WTC11 (cell line): ENCODE measurements around the gene RSPH1. TPM values are rescaled to one million over a fixed set of nuclear protein-coding genes. Genes with fewer than 3 reads are reported as not detected.

Source experiments
- ATAC-seq: fragments of 200-7000 bp; cut with Tn5 transposase; 2 replicates; pipeline ENCODE4 v1.10.0; 2021; ENCODE audit warnings: mild to moderate bottlenecking, moderate library complexity
- CTCF ChIA-PET: fragments of 300-600 bp; sonication (Branson Sonifier 250); formaldehyde crosslinking; loops from one replicate; lab custom pipeline; 2021; ENCODE audit warnings: antibody characterized with exemption; lab: Charles Lee
- POLR2A ChIA-PET: fragments of 350-600 bp; sonication (Branson Sonifier 250); formaldehyde crosslinking; loops from one replicate; lab custom pipeline; 2021; ENCODE audit warnings: antibody characterized with exemption; lab: Charles Lee
- DNase-seq: peaks from one replicate; pipeline ENCODE4 v3.0.0; 2021; ENCODE audit warnings: low spot score
- H3K27ac Mint-ChIP-seq: 2 replicates; pipeline ENCODE4 v1.8.0; 2021; ENCODE audit warnings: mixed read lengths
- H3K27me3 Mint-ChIP-seq: 2 replicates; pipeline ENCODE4 v1.8.0; 2021; ENCODE audit warnings: low read depth, mild to moderate bottlenecking, moderate library complexity, mixed read lengths
- H3K36me3 Mint-ChIP-seq: 2 replicates; pipeline ENCODE4 v1.8.0; 2021; ENCODE audit warnings: mixed read lengths
- H3K4me1 Mint-ChIP-seq: 2 replicates; pipeline ENCODE4 v1.8.0; 2022; ENCODE audit warnings: mixed read lengths
- H3K4me3 Mint-ChIP-seq: 2 replicates; pipeline ENCODE4 v1.8.0; 2021; ENCODE audit warnings: mild to moderate bottlenecking, moderate library complexity, mixed read lengths
- H3K9me3 Mint-ChIP-seq: 2 replicates; pipeline ENCODE4 v1.8.0; 2021; ENCODE audit warnings: mixed read lengths
- ATF3 ChIP-seq: sonication (generic); formaldehyde crosslinking; conservative IDR thresholded peaks from 2 replicates; pipeline ENCODE4 v1.8.1; 2022; ENCODE audit warnings: mild to moderate bottlenecking, missing genetic modification reagents
- CREB1 ChIP-seq: sonication (generic); formaldehyde crosslinking; IDR thresholded peaks from 2 replicates; pipeline ENCODE4 v1.8.0; 2023; ENCODE audit warnings: mild to moderate bottlenecking, missing genetic modification reagents
- CREM ChIP-seq: sonication (generic); formaldehyde crosslinking; IDR thresholded peaks from 2 replicates; pipeline ENCODE4 v1.8.1; 2022; ENCODE audit warnings: mild to moderate bottlenecking, missing genetic modification reagents, moderate library complexity
- FOXP1 ChIP-seq: sonication (generic); formaldehyde crosslinking; IDR thresholded peaks from 2 replicates; pipeline ENCODE4 v1.8.0; 2022; ENCODE audit warnings: missing genetic modification reagents, mild to moderate bottlenecking, moderate library complexity, borderline replicate concordance
- GABPB1 ChIP-seq: sonication (generic); formaldehyde crosslinking; IDR thresholded peaks from 2 replicates; pipeline ENCODE4 v1.8.1; 2023; ENCODE audit warnings: mild to moderate bottlenecking, missing genetic modification reagents
- HMGA2 ChIP-seq: fragments of 250-450 bp; sonication (Bioruptor Pico); IDR thresholded peaks from 2 replicates; pipeline ENCODE4 v1.4.0; 2021; ENCODE audit warnings: mild to moderate bottlenecking, moderate library complexity
- MXD4 ChIP-seq: fragments of 250-450 bp; sonication (Bioruptor Pico); IDR thresholded peaks from 2 replicates; pipeline ENCODE4 v1.8.0; 2021; ENCODE audit warnings: mild to moderate bottlenecking, moderate library complexity, borderline replicate concordance
- MYBL2 ChIP-seq: sonication (generic); formaldehyde crosslinking; IDR thresholded peaks from 2 replicates; pipeline ENCODE4 v1.8.1; 2023; ENCODE audit warnings: mild to moderate bottlenecking, moderate library complexity, missing genetic modification reagents
- SMAD4 ChIP-seq: sonication (generic); formaldehyde crosslinking; IDR thresholded peaks from 2 replicates; pipeline ENCODE4 v1.8.0; 2022; ENCODE audit warnings: mild to moderate bottlenecking, missing genetic modification reagents
- TP53 ChIP-seq: sonication (generic); formaldehyde crosslinking; IDR thresholded peaks from 2 replicates; pipeline ENCODE4 v1.8.1; 2023; ENCODE audit warnings: mild to moderate bottlenecking, missing genetic modification reagents
- ZBTB43 ChIP-seq: sonication (generic); formaldehyde crosslinking; IDR thresholded peaks from 2 replicates; pipeline ENCODE4 v1.8.1; 2023; ENCODE audit warnings: mild to moderate bottlenecking, missing genetic modification reagents
- ZMAT4 ChIP-seq: fragments of 250-450 bp; sonication (Bioruptor Pico); IDR thresholded peaks from 2 replicates; pipeline ENCODE4 v1.9.0; 2021; ENCODE audit warnings: mild to moderate bottlenecking
- ZNF138 ChIP-seq: sonication (generic); formaldehyde crosslinking; conservative IDR thresholded peaks from 2 replicates; pipeline ENCODE4 v1.8.1; 2022; ENCODE audit warnings: mild to moderate bottlenecking, moderate library complexity, missing genetic modification reagents
- ZNF263 ChIP-seq: sonication (generic); formaldehyde crosslinking; IDR thresholded peaks from 2 replicates; pipeline ENCODE4 v1.8.1; 2022; ENCODE audit warnings: low read depth, mild to moderate bottlenecking, moderate library complexity, missing genetic modification reagents
- ZNF317 ChIP-seq: sonication (generic); formaldehyde crosslinking; IDR thresholded peaks from 2 replicates; pipeline ENCODE4 v1.8.1; 2023; ENCODE audit warnings: low read depth, mild to moderate bottlenecking, moderate library complexity, missing genetic modification reagents, borderline replicate concordance
- ZNF671 ChIP-seq: fragments of 250-450 bp; sonication (Bioruptor Pico); IDR thresholded peaks from 2 replicates; pipeline ENCODE4 v1.8.0; 2021; ENCODE audit warnings: mild to moderate bottlenecking
- total RNA-seq: library from RNA; stranded (reverse); gene quantifications from 3 replicates; pipeline ENCODE4 v1.2.3, GENCODE V29; 2021
- TF ChIP-seq, protein P1 (sequence below): fragments of 200-600 bp; IDR thresholded peaks from 2 replicates; pipeline ENCODE4 v1.8.0; 2022; ENCODE audit warnings: antibody characterized with exemption
- TF ChIP-seq, protein P2 (sequence below): sonication (generic); formaldehyde crosslinking; IDR thresholded peaks from 2 replicates; pipeline ENCODE4 v1.8.1; 2023; ENCODE audit warnings: mild to moderate bottlenecking, missing genetic modification reagents, moderate library complexity
- TF ChIP-seq, protein P3 (sequence below): sonication (generic); formaldehyde crosslinking; IDR thresholded peaks from 2 replicates; pipeline ENCODE4 v1.8.0; 2022; ENCODE audit warnings: mild to moderate bottlenecking, missing genetic modification reagents
- TF ChIP-seq, protein P4 (sequence below): sonication (generic); formaldehyde crosslinking; IDR thresholded peaks from 2 replicates; pipeline ENCODE4 v1.8.1; 2022; ENCODE audit warnings: mild to moderate bottlenecking, missing genetic modification reagents, moderate library complexity, borderline replicate concordance
- TF ChIP-seq, protein P5 (sequence below): sonication (generic); formaldehyde crosslinking; IDR thresholded peaks from 2 replicates; pipeline ENCODE4 v1.8.1; 2022; ENCODE audit warnings: mild to moderate bottlenecking, moderate library complexity, missing genetic modification reagents

Gene RSPH1
- total RNA-seq, 1 experiment from 2014 or later = 0.11 TPM

DNA sequence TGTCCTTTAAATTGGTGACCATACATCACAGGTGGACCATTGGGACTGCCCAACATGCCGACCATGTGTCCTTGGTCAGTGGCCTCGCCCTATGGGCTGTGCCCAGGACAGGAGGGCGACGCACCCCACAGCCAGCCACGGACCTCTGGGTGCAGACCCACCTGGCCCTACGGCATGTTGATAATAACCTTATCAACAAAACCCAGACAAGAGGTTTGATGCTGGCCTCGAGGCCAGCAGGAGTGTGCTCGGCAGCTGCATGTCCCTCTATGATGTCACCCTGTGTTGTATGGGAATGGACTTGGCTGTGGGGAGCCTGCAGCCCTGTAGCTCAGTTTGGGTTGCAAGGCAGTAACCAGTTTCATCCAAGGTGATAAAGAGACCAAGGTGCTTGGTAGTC, 49.7 kb upstream of the RSPH1 start (continued):
- no peak for TF ChIP-seq TP53

DNA sequence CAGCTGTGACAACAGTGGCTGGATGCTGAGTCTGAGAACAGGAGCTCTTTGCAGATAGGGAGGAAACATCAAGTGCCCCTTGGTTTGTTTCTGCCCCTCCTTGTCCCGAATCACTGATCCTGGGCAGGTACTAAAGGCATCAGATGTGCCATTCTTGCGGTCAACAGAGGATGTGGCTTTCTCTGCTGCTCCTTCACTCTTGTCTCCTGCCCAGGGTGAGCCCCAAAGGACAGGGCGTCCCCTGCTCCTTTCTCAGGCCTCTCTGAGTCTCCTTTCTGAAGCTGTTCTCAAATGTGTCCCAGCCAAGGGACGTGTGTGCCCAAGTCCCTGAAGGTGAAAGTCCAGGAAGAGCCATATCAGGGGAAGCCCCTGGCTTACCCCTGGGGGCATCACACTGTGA, 49.3 kb upstream of the RSPH1 start:
- Mint-ChIP-seq H3K27ac (no peak overlapping the region; the same call in 1 of the 2 replicates), H3K4me1 (peaks cover 16% of the 10 kb centered on the region), H3K27me3 (no peaks in the 10 kb centered on the region), H3K36me3 (peaks cover 39% of the 10 kb centered on the region), H3K9me3 (no peaks in the 10 kb centered on the region), H3K4me3 (no peak overlapping the region)
- POLR2A ChIA-PET = interaction anchor here (0.6 kb wide), 1 partner anchor 107 kb away, joined by 3 read pairs; no protein-coding TSS in a partner anchor
- TF ChIP-seq MYBL2 (CRISPR knock-in tag) (no peak), ZMAT4 (no peak), CREM (CRISPR knock-in tag) (no peak), CREB1 (no peak), FOXP1 (CRISPR knock-in tag) (no peak), ZNF671 (CRISPR knock-in tag) (no peak), MXD4 (CRISPR knock-in tag) (no peak), ZNF317 (no peak), SMAD4 (no peak), GABPB1 (CRISPR knock-in tag) (no peak), ZNF263 (CRISPR knock-in tag) (no peak), HMGA2 (CRISPR knock-in tag) (no peak), ZNF138 (no peak)
- TF ChIP-seq, protein P1, sequence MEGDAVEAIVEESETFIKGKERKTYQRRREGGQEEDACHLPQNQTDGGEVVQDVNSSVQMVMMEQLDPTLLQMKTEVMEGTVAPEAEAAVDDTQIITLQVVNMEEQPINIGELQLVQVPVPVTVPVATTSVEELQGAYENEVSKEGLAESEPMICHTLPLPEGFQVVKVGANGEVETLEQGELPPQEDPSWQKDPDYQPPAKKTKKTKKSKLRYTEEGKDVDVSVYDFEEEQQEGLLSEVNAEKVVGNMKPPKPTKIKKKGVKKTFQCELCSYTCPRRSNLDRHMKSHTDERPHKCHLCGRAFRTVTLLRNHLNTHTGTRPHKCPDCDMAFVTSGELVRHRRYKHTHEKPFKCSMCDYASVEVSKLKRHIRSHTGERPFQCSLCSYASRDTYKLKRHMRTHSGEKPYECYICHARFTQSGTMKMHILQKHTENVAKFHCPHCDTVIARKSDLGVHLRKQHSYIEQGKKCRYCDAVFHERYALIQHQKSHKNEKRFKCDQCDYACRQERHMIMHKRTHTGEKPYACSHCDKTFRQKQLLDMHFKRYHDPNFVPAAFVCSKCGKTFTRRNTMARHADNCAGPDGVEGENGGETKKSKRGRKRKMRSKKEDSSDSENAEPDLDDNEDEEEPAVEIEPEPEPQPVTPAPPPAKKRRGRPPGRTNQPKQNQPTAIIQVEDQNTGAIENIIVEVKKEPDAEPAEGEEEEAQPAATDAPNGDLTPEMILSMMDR = no peak
- TF ChIP-seq, protein P2, sequence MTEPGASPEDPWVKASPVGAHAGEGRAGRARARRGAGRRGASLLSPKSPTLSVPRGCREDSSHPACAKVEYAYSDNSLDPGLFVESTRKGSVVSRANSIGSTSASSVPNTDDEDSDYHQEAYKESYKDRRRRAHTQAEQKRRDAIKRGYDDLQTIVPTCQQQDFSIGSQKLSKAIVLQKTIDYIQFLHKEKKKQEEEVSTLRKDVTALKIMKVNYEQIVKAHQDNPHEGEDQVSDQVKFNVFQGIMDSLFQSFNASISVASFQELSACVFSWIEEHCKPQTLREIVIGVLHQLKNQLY (CRISPR knock-in tag) = no peak
- TF ChIP-seq, protein P3, sequence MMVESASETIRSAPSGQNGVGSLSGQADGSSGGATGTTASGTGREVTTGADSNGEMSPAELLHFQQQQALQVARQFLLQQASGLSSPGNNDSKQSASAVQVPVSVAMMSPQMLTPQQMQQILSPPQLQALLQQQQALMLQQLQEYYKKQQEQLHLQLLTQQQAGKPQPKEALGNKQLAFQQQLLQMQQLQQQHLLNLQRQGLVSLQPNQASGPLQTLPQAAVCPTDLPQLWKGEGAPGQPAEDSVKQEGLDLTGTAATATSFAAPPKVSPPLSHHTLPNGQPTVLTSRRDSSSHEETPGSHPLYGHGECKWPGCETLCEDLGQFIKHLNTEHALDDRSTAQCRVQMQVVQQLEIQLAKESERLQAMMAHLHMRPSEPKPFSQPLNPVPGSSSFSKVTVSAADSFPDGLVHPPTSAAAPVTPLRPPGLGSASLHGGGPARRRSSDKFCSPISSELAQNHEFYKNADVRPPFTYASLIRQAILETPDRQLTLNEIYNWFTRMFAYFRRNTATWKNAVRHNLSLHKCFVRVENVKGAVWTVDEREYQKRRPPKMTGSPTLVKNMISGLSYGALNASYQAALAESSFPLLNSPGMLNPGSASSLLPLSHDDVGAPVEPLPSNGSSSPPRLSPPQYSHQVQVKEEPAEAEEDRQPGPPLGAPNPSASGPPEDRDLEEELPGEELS = no peak
- TF ChIP-seq, protein P4, sequence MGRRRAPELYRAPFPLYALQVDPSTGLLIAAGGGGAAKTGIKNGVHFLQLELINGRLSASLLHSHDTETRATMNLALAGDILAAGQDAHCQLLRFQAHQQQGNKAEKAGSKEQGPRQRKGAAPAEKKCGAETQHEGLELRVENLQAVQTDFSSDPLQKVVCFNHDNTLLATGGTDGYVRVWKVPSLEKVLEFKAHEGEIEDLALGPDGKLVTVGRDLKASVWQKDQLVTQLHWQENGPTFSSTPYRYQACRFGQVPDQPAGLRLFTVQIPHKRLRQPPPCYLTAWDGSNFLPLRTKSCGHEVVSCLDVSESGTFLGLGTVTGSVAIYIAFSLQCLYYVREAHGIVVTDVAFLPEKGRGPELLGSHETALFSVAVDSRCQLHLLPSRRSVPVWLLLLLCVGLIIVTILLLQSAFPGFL (CRISPR knock-in tag) = no peak
- DNase-seq (no peak), ATAC-seq (no peak)
- CTCF ChIA-PET = no interaction called here

GRCh38 chr21:42544544-42544943, 48.5 kb upstream of the RSPH1 start:
- no peak for ATAC-seq
- Mint-ChIP-seq H3K27ac (no peak overlapping the region), H3K27me3 (no peaks in the 10 kb centered on the region), H3K4me1 (peaks cover 17% of the 10 kb centered on the region), H3K4me3 (no peak overlapping the region), H3K9me3 (no peaks in the 10 kb centered on the region), H3K36me3 (peaks cover 39% of the 10 kb centered on the region)
- DNase-seq = peak; percentile 6
- ChIA-PET CTCF (no interaction called here), POLR2A (no interaction called here)
- TF ChIP-seq ATF3 (CRISPR knock-in tag) (no peak), ZBTB43 (CRISPR knock-in tag) (no peak)
- TF ChIP-seq, protein P5, sequence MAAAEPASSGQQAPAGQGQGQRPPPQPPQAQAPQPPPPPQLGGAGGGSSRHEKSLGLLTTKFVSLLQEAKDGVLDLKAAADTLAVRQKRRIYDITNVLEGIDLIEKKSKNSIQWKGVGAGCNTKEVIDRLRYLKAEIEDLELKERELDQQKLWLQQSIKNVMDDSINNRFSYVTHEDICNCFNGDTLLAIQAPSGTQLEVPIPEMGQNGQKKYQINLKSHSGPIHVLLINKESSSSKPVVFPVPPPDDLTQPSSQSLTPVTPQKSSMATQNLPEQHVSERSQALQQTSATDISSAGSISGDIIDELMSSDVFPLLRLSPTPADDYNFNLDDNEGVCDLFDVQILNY (CRISPR knock-in tag) = no peak
